UCSD-AML1 (cell line): Measurements from ENCODE around the gene CCDC171.

Experiments used
- DNase-seq: peaks from one replicate; lab custom pipeline; 2025; ENCODE audit not compliant: unreplicated experiment; lab: John Stamatoyannopoulos, UW

Gene CCDC171

GRCh38 chr9:15867334-15867733 is 314.5 kb downstream of the CCDC171 start:
- DNase-seq = no peak

GRCh38 chr9:15867988-15868387 is 315.1 kb downstream of the CCDC171 start:
- no peak for DNase-seq

DNA sequence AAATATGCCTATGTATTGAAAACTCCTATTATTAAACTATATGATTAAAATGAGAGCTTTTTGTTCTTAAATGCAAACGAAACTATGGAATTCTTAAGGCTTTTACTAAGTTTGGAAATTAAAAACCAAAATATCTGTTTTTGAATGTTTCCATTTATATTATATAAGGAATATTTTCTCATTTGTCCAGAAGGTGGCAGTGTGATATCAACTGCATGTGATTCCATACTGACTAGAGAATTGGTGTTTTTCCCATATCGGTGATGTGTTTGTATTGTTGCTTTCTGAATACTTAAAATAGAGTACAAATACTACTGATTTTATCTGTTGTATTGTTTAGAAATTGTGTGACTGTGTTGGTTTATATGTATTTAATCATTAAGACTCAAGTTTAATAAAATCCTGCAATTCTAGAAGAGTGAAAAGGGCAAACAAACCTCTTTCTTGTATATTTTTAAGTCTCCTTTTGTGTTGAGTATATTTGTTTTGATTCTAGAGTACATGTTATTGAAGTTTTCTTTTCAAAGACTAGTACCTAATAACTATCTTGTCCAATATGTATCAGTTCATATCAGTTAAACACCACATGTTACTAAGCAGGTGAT is 320.8 kb downstream of the CCDC171 start:
- no peak for DNase-seq

DNA sequence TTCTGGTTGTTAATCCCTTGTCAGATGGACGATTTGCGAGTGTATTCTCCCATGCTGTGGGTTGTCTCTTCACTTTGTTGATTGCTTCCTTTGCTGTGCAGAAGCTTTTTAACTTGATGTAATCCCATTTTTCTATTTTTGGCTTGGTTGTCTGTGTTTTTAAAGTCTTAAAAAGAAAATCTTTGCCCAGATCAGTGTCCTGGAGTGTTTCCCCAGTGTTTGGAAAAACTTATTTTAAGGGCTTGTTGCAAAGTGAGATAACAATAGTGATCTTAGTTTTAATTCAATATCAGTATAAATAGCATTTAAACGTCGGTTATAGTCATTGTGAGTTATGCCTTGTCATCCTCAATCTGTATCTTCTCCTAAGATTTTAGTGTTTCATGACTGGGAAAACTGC is 329.5 kb downstream of the CCDC171 start:
- DNase-seq = no peak

DNA sequence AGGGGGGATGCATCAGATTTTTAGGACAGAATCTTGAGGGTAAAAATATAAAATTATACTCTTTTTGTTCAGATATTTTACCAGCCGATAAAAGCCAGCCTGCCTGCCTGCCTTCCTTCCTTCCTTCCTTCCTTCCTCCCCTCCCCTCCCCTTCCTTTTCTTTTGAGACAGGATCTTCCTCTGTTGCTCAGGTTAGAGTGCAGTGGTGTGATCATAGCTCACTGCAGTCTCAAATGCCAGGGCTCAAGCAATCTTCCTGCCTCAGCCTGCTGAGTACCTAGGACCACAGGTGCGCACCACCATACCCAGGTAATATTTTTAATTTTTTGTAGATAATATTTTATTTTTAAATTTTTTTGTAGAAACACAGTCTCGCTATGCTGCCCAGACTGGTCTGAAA is 330.0 kb downstream of the CCDC171 start:
- no peak for DNase-seq

DNA sequence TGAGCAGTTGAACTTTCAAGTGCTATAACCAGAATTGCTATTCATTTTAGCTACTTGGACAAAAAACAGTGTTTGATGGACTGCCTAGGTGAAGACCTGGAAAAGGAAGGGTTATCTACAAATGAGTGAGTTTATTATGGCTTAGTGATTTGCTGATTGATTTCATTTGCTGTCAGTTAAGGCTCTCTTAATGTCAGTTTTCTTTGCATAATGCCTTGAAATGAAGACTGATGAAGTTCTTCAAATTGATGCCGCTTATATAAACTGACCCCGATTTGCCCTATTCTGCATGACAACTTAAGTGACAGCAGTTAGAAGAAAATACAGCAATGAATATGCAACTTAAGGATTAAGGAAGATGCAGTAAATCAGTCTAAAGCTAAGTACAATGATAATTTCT is 332.6 kb downstream of the CCDC171 start:
- no peak for DNase-seq

- no peak for DNase-seq
Observed at GRCh38 chr9:15889555-15889954, 336.7 kb downstream of the CCDC171 start.

- no peak for DNase-seq
Observed at GRCh38 chr9:15901572-15901971, 348.7 kb downstream of the CCDC171 start.

GRCh38 chr9:15909297-15909696 is 356.5 kb downstream of the CCDC171 start:
- DNase-seq = no peak

DNA sequence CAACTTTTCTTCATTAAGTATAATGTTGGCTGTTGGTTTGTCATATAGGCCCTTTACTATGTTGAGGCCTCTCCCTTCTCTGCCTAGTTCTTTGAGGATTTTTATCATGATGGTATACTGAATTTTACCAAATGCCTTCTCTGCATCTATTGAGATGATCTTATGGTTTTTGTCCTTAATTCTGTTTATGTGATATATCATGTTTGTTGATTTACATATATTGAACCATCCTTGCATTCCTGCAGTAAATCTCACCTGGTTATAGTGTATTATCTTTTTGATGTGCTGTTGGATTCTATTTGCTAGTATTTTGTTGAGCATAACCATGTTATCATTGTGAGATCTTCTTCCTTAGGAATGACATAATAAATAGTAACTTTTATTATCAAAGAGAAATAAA is 362.9 kb downstream of the CCDC171 start:
- no peak for DNase-seq

DNA sequence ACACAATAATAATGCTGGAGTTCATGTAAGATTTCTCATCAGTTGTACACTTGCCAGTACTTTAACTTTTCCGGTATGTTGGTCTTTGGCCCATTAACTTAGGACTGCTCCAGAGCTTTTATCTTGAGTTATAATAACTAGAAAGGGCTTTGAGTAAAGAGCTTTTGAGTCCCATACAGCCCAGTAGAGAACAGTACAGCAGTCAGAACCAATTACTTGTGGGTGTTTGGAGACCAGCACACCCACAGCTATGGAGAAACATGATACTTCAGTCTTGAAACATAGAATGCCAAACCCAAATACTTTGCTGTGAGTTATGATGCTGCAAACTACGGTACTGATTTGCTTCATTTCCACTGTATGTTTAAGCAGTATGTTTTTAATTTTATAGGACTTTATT is 374.3 kb downstream of the CCDC171 start:
- DNase-seq = no peak

GRCh38 chr9:15935661-15936305 is 382.9 kb downstream of the CCDC171 start:
- DNase-seq = no peak

DNA sequence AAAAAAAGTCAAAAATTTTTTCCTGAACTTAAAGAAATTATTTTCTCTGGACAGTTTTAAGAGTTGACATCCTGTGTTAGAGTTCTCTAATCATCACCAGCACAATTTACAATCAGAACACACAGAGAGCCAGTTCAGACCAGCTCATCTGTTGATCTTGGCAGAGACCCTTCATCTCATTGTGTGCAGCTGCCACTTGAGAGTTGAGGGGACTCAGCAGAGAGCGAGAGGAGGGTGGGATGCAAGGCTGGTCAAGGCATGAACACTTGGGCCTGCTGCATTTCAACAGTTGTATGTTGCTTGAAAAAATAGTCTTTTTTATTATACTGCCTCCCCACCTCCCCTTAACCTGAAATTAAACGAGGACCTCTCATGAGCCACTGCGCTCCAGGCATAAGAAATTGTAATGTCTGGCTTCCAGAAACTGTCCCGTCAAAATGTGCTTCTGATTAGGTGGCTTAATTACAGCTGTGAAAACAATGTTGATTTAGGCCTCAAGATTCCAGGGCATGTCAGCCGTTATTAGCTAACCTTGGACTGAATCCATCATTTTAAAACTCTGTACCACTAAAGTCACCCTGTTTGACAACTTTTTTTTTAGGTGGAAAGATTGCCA is 383.6 kb downstream of the CCDC171 start:
- no peak for DNase-seq

- no peak for DNase-seq
Observed at GRCh38 chr9:15942831-15943424, 390.1 kb downstream of the CCDC171 start.

- no peak for DNase-seq
Observed at GRCh38 chr9:15944341-15944740, 391.5 kb downstream of the CCDC171 start.

GRCh38 chr9:15959663-15960062 is 406.8 kb downstream of the CCDC171 start:
- DNase-seq = no peak

GRCh38 chr9:15961217-15961616 is 408.4 kb downstream of the CCDC171 start:
- DNase-seq = no peak

DNA sequence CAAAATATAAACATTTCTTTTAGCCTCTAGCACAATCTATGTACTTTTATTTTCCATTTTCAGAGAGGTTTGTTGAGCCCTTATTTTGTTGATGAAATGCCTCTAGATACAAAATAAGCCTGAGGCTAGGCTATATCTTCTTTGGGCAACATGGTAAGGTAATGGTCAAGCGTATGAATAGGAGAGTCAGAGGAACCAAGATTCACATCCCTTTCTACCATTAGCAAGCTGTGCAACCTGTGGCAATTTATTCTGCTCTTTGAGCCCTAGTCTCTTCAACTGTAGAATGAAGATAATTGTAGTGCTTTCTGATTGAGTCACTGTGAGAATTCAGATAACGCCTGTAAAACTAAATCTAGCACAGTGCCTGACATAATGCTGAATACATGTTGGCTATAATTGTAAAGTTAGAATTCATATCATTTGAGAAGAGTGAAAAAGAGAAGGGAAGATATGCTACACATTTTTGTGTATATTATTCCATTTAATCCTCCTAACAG is 412.5 kb downstream of the CCDC171 start:
- DNase-seq = no peak

GRCh38 chr9:15966471-15966870 is 413.6 kb downstream of the CCDC171 start:
- DNase-seq = no peak

DNA sequence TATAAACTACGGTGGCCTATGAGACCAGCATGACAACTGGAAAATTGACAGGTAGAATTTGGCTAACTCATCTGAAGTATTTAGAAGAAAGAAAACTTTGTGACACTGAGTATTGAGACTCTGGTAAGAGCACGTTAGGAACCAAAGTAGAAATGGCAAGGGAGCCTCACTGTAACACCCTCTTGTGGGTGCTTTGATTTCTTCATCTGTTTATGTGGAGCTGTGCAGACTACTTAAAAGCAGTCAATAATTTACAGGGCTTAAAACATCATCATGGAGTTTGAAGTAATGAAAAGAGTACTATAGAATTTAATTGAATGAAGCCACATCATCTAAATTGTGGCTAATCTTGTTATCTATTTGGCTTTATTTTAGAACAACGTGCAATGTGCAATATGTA is 414.2 kb downstream of the CCDC171 start:
- no peak for DNase-seq

GRCh38 chr9:15972760-15973159 is 419.9 kb downstream of the CCDC171 start:
- DNase-seq = no peak
